Psoas muscle (tissue), 8 donors: ENCODE data around the gene NRF1. TPM values are rescaled to one million over a fixed set of nuclear protein-coding genes. Genes with fewer than 3 reads are reported as not detected.
"Not testable (repeated sequence)": the region's sequence is repeated elsewhere in the genome, so short reads cannot be mapped to it uniquely, and the experiment has no call there.

Experiments used
- ATAC-seq, 4 donors: fragments of 200-7000 bp; cut with Tn5 transposase; one replicate each; pipeline ENCODE4 v1.9.1; 2020; ENCODE audit warnings: moderate library complexity in 3 of 4, mild to moderate bottlenecking in 2 of 4
- DNase-seq, 2 donors: peaks; one replicate each; pipeline ENCODE4 v3.0.0-alpha.2; 2020
- H3K27ac ChIP-seq: fragments of 200-600 bp; one replicate; pipeline ENCODE4 v1.8.0; 2022
- H3K27me3 ChIP-seq, 3 donors: fragments of 200-600 bp in 1 of 3; one replicate each; pipeline versions ENCODE4 v1.6.1 to v1.8.0; 2013 to 2022; ENCODE audit warnings: low read length in 2 of 3, mild to moderate bottlenecking in 2 of 3, moderate library complexity in 1 of 3; ENCODE audit not compliant: insufficient read depth in 3 of 3
- H3K36me3 ChIP-seq, 2 donors: fragments of 200-600 bp in 1 of 2; one replicate each; pipeline versions ENCODE4 v1.6.1 to v1.8.0; 2013 to 2022; ENCODE audit warnings: low read depth in 1 of 2, mild to moderate bottlenecking in 1 of 2, moderate library complexity in 1 of 2; ENCODE audit not compliant: insufficient read depth in 1 of 2
- H3K4me1 ChIP-seq: fragments of 200-600 bp; one replicate; pipeline ENCODE4 v1.8.0; 2022
- H3K4me3 ChIP-seq: fragments of 200-600 bp; one replicate; pipeline ENCODE4 v1.8.0; 2022; ENCODE audit warnings: mild to moderate bottlenecking
- H3K9me3 ChIP-seq: fragments of 200-600 bp; one replicate; pipeline ENCODE4 v1.8.0; 2022
- CTCF ChIP-seq: fragments of 200-600 bp; IDR thresholded peaks from one replicate; pipeline ENCODE4 v1.8.0; 2022; ENCODE audit warnings: antibody characterized with exemption
- WGBS, 3 donors: extraction: QIAGEN DNeasy Blood & Tissue Kit; methylation state at CpG; one replicate each; pipeline versions ENCODE4 v1.1.6 to v1.1.7; 2013; 5-methylcytosine and 5-hydroxymethylcytosine counted together
- intact Hi-C, 2 donors: fragments of 100-400 bp; cut with DNase I; formaldehyde crosslinking; loops; one replicate each; pipeline versions ENCODE4 v1.11.0 to v1.14.2; 2022
- polyA plus RNA-seq, 3 donors: library from polyadenylated mRNA; stranded (reverse); fragments of 200-250 nt; gene quantifications; one replicate each; pipeline ENCODE4 v1.2.3, GENCODE V29; 2013
- total RNA-seq, 4 donors: library from RNA; stranded (reverse); fragmentation: NEBNext Ultra II Directional in 2 of 4; extraction: Animal tissue kit (Norgen Biotek cat#: 25700) in 2 of 4; gene quantifications; one replicate each; pipeline versions ENCODE4 v1.2.1 to v1.2.4, GENCODE V29; 2021 to 2023
- donor health status: healthy with polysubstance abuse.
- donor health status: DM: no; HTN: no; CAD: no; lungs with moderate emphysema.
- donor health status: Bipolar disorder and iron deficiency.
- donor health status: healthy.
- donor health status: DM: yes; HTN: yes; CAD: no.
- donor health status: DM: no; HTN: no; CAD: no.
- donor health status: DM: no; HTN: no; CAD: no.
- donor health status: DM: yes; HTN: yes; CAD: no.

The NRF1 gene
- total and polyA plus RNA-seq, 7 donors = 4.4 to 13.7 (median 10.0) TPM

GRCh38 chr7:129657363-129657762 is 45.8 kb downstream of the NRF1 start:
- no peak for TF ChIP-seq CTCF
- no peaks in the 10 kb centered on the region for H3K9me3 ChIP-seq
- DNase-seq = no peak
- peak in 1 of 4 donors; percentile 36 for ATAC-seq
- peaks cover 6 to 41% of the 10 kb centered on the region in 2 donors for H3K36me3 ChIP-seq
- H3K27me3 ChIP-seq = no peaks in the 10 kb centered on the region
- 94 to 98% (median 95%) methylated on average over 8 of the region's 8 CpGs for WGBS, 3 donors
- H3K27ac ChIP-seq = no peak overlapping the region
- H3K4me1 ChIP-seq = no peaks in the 10 kb centered on the region
- H3K4me3 ChIP-seq = no peak overlapping the region
- intact Hi-C loops = loop anchor here in 1 of 2 donors (5.0 kb wide), 1 partner anchor 350 kb away; no protein-coding TSS in a partner anchor

DNA sequence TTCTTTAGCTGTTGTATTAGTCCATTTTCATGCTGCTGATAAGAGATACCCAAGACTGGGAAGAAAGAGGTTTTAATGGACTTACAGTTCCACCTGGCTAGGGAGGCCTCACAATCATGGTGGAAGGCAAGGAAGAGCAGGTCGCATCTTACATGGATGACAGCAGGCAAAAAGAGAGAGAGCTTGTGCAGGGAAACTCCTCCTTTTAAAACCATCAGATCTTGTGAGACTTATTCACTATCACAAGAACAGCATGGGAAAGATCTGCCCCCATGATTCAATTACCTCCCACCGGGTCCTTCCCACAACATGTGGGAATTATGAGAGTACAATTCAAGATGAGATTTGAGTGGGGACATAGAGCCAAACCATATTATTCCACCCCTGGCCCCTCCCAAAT is 48.4 kb downstream of the NRF1 start:
- intact Hi-C loops = loop anchor here (5.0 to 10.0 kb wide), 2 partner anchors 347 to 355 kb away; no protein-coding TSS in a partner anchor
- peaks cover 6 to 41% of the 10 kb centered on the region in 2 donors for H3K36me3 ChIP-seq

GRCh38 chr7:129661645-129662182 is 50.2 kb downstream of the NRF1 start:
- WGBS, 3 donors = 97 to 99% (median 97%) methylated on average over 4 of the region's 4 CpGs
- Histone ChIP-seq H3K9me3 (no peaks in the 10 kb centered on the region), H3K4me3 (no peak overlapping the region), H3K27ac (no peak overlapping the region), H3K27me3 (no peaks in the 10 kb centered on the region), H3K4me1 (no peaks in the 10 kb centered on the region), H3K36me3 (peaks cover 6 to 41% of the 10 kb centered on the region in 2 donors)
- intact Hi-C loops = loop anchor here in 1 of 2 donors (10.0 kb wide), 1 partner anchor 353 kb away; no protein-coding TSS in a partner anchor
- no peak for ATAC-seq
- TF ChIP-seq CTCF = no peak
- DNase-seq = no peak

More for the DNA sequence above, 48.4 kb downstream of the NRF1 start:
- H3K27me3 ChIP-seq, ATAC-seq, H3K4me1 ChIP-seq, H3K9me3 ChIP-seq, H3K27ac ChIP-seq, H3K4me3 ChIP-seq, DNase-seq: not testable (repeated sequence)
- WGBS, 3 donors = 68 to 69% (median 69%) methylated on average over 2 of the region's 2 CpGs

DNA sequence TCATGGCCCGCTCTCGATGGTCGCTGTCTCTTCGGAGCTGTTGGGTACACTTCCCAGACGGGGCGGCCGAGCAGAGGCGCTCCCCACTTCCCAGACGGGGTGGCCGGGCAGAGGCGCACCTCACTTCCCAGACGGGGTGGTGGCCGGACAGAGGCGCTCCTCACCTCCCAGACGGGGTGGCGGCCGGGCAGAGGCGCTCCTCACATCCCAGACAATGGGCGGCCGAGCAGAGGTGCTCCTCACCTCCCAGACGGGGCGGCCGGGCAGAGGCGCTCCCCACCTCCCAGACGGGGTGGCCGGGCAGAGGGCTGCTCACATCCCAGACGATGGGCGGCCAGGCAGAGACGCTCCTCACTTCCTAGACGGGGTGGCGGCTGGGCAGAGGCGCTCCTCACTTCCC is 51.7 kb downstream of the NRF1 start:
- intact Hi-C loops = loop anchor here in 1 of 2 donors (10.0 kb wide), 1 partner anchor 352 kb away; no protein-coding TSS in a partner anchor
- not testable (repeated sequence) for H3K27ac ChIP-seq, H3K4me3 ChIP-seq, DNase-seq, ATAC-seq, H3K4me1 ChIP-seq, H3K9me3 ChIP-seq, H3K27me3 ChIP-seq
- WGBS, 3 donors = 97 to 99% (median 98%) methylated on average over 26 to 32 of the region's 32 CpGs
- H3K36me3 ChIP-seq = peaks cover 4 to 26% of the 10 kb centered on the region in 2 donors

DNA sequence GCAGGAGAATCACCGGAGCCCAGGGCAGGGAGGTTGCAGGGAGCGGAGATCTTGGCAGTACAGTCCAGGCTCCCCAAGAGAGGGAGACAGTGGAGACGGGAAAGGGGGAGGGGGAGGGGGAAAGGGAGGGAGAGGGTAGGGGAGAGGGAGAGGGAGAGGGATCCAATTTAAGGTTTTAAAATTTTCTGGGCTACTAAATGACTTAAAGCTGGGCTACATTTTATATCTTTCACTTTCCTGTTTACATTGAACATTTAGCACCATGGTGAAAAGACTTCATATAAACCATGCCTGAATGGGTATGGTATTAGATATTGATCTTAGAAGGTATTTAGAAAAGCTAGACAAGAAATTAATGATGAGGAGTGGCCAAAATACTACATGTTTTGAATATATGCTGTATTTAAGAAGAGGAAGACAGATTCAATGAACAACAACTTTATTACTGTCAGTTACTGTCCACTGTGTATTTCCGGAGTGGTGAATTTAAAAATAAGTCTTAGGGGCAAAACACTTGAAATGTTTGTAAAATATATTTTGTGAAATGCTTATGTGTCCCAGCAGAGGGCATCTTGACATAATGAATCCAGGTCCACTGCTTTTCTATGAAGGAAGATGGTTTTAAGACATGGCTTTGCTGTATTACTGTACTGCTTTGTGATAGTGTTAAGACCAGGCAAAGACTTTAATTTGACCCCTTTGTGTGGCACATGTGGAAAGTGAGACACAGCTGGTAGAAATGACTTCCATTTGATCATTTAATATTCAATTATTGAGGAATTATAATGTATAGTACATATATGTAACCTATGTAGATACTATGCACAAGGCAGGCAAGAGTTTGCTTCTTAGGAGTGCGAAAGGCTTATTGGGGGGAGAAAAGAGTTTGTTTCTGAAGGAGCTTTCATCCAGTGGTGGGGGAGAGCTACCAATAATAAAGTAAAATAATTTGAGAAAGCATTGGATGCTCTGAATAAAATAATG is 52.8 kb downstream of the NRF1 start:
- intact Hi-C loops = loop anchor here (1.0 to 10.0 kb wide), 4 partner anchors 161 to 350 kb away; no protein-coding TSS in a partner anchor
- ATAC-seq (peak; percentile 55 to 67 (median 64)), DNase-seq (no peak)
- Histone ChIP-seq H3K9me3 (no peaks in the 10 kb centered on the region), H3K4me1 (no peaks in the 10 kb centered on the region), H3K4me3 (no peak overlapping the region), H3K27ac (no peak overlapping the region), H3K27me3 (no peaks in the 10 kb centered on the region), H3K36me3 (peaks cover 4 to 16% of the 10 kb centered on the region in 2 donors)
- WGBS, 3 donors = 76 to 91% (median 76%) methylated on average over 5 of the region's 5 CpGs
- TF ChIP-seq CTCF = peak; percentile 54
